ENCODE data around the gene UNC79.

UNC79 gene

GRCh38 chr14:93728651-93729016 lies 297.9 kb downstream of the UNC79 start:
- Histone ChIP-seq H3K27ac (no peak overlapping the region), H3K27me3 (ENCODE audit: insufficient read depth, low read depth, severe bottlenecking) (no peaks in the 10 kb centered on the region), H3K4me3 (ENCODE audit: low read depth, low read length) (no peak overlapping the region), H3K9me3 (ENCODE audit: severe bottlenecking) (no peaks in the 10 kb centered on the region), H3K36me3 (no peaks in the 10 kb centered on the region)
- DNase-seq: no peak
- TF ChIP-seq CTCF (IDR thresholded peaks at IDR 0.05; ENCODE audit: low read depth, low read length): no peak

- no peaks in the 10 kb centered on the region for H3K27me3 ChIP-seq (ENCODE audit: insufficient read depth, low read depth, severe bottlenecking)
- TF ChIP-seq CTCF (IDR thresholded peaks at IDR 0.05; ENCODE audit: low read depth, low read length): no peak
- DNase-seq: no peak
- no peak overlapping the region for H3K27ac ChIP-seq
- H3K4me3 ChIP-seq (ENCODE audit: low read depth, low read length): no peak overlapping the region
- no peaks in the 10 kb centered on the region for H3K9me3 ChIP-seq (ENCODE audit: severe bottlenecking)
- H3K36me3 ChIP-seq: no peaks in the 10 kb centered on the region
Observed at GRCh38 chr14:93729993-93730392, 299.3 kb downstream of the UNC79 start.

- TF ChIP-seq CTCF (IDR thresholded peaks at IDR 0.05; ENCODE audit: low read depth, low read length): no peak
- Histone ChIP-seq H3K27ac (no peak overlapping the region), H3K9me3 (ENCODE audit: severe bottlenecking) (no peaks in the 10 kb centered on the region), H3K36me3 (no peaks in the 10 kb centered on the region), H3K27me3 (ENCODE audit: insufficient read depth, low read depth, severe bottlenecking) (no peaks in the 10 kb centered on the region), H3K4me3 (ENCODE audit: low read depth, low read length) (no peak overlapping the region)
- DNase-seq: no peak
Observed at GRCh38 chr14:93731753-93732152, 301.0 kb downstream of the UNC79 start.

GRCh38 chr14:93732524-93732923 lies 301.8 kb downstream of the UNC79 start:
- no peak overlapping the region for H3K27ac ChIP-seq
- DNase-seq: no peak

GRCh38 chr14:93733231-93733630 lies 302.5 kb downstream of the UNC79 start:
- DNase-seq: no peak
- H3K4me3 ChIP-seq (ENCODE audit: low read depth, low read length): no peak overlapping the region
- H3K27me3 ChIP-seq (ENCODE audit: insufficient read depth, low read depth, severe bottlenecking): no peaks in the 10 kb centered on the region
- H3K27ac ChIP-seq: no peak overlapping the region
- H3K36me3 ChIP-seq: no peaks in the 10 kb centered on the region
- TF ChIP-seq CTCF (IDR thresholded peaks at IDR 0.05; ENCODE audit: low read depth, low read length): no peak
- H3K9me3 ChIP-seq (ENCODE audit: severe bottlenecking): no peaks in the 10 kb centered on the region

More at GRCh38 chr14:93732524-93732923, 301.8 kb downstream of the UNC79 start:
- Histone ChIP-seq H3K27me3 (ENCODE audit: insufficient read depth, low read depth, severe bottlenecking) (no peaks in the 10 kb centered on the region), H3K36me3 (no peaks in the 10 kb centered on the region), H3K4me3 (ENCODE audit: low read depth, low read length) (no peak overlapping the region), H3K9me3 (ENCODE audit: severe bottlenecking) (no peaks in the 10 kb centered on the region)
- TF ChIP-seq CTCF (IDR thresholded peaks at IDR 0.05; ENCODE audit: low read depth, low read length): no peak

GRCh38 chr14:93733631-93734030 lies 302.9 kb downstream of the UNC79 start:
- no peaks in the 10 kb centered on the region for H3K9me3 ChIP-seq (ENCODE audit: severe bottlenecking)
- H3K27me3 ChIP-seq (ENCODE audit: insufficient read depth, low read depth, severe bottlenecking): no peaks in the 10 kb centered on the region
- no peak for TF ChIP-seq CTCF (IDR thresholded peaks at IDR 0.05; ENCODE audit: low read depth, low read length)
- no peak overlapping the region for H3K27ac ChIP-seq
- H3K4me3 ChIP-seq (ENCODE audit: low read depth, low read length): no peak overlapping the region
- H3K36me3 ChIP-seq: no peaks in the 10 kb centered on the region
- DNase-seq: no peak
